ENCODE data around the gene MORN5.

GRCh38 chr9:122145592-122145863 lies 14.2 kb upstream of the MORN5 start:
- TF ChIP-seq POLR2AphosphoS5 (IDR thresholded peaks at IDR 0.05; ENCODE audit: low read depth, low read length) (no peak), POLR2A (IDR thresholded peaks at IDR 0.05; ENCODE audit: low read depth, low read length) (no peak)
